H1 (cell line): Measurements from ENCODE around the gene NEURL4. TPM values are rescaled to one million over a fixed set of nuclear protein-coding genes. Genes with fewer than 3 reads are reported as not detected.

ENCODE experiments used
- CTCF ChIA-PET: fragments of 300-600 bp; sonication (Branson Sonifier 250); formaldehyde crosslinking; loops from one replicate; lab custom pipeline; 2021; ENCODE audit not compliant: partially characterized antibody; lab: Charles Lee
- POLR2A ChIA-PET: fragments of 300-600 bp; sonication (Branson Sonifier 250); formaldehyde crosslinking; loops from one replicate; lab custom pipeline; 2021; ENCODE audit warnings: inconsistent platforms; ENCODE audit not compliant: partially characterized antibody; lab: Charles Lee
- DNase-seq, 2 experiments: peaks; one replicate each; pipeline versions ENCODE4 v3.0.0 to v3.0.0-alpha.2; 2010 to 2022; ENCODE audit warnings: low spot score in 2 of 2, low read depth in 1 of 2, mixed read lengths in 1 of 2
- FAIRE-seq: peaks from 2 replicates; lab custom pipeline; 2011; peaks lifted over from hg19 to GRCh38; lab: Jason Lieb, UNC
- H2AFZ ChIP-seq: 2 replicates; pipeline ENCODE4 v1.8.1; 2012; ENCODE audit warnings: low read length, inconsistent platforms
- H2AK5ac ChIP-seq: 2 replicates; pipeline ENCODE4 v1.6.1; 2013; ENCODE audit warnings: low read depth, low read length
- H2BK120ac ChIP-seq: replicated peaks from 2 replicates; pipeline ENCODE3; 2013; ENCODE audit warnings: low read depth, low read length, inconsistent platforms
- H2BK12ac ChIP-seq: 2 replicates; pipeline ENCODE4 v1.6.1; 2013; ENCODE audit warnings: low read depth, low read length
- H2BK15ac ChIP-seq: 2 replicates; pipeline ENCODE4 v1.6.1; 2013; ENCODE audit warnings: low read length
- H2BK20ac ChIP-seq: 2 replicates; pipeline ENCODE4 v1.6.1; 2013; ENCODE audit warnings: low read length
- H2BK5ac ChIP-seq: 2 replicates; pipeline ENCODE4 v1.6.1; 2013; ENCODE audit warnings: low read depth, low read length
- H3K14ac ChIP-seq: 2 replicates; pipeline ENCODE4 v1.6.1; 2013; ENCODE audit warnings: inconsistent platforms; ENCODE audit not compliant: insufficient read length
- H3K18ac ChIP-seq: 2 replicates; pipeline ENCODE4 v1.6.1; 2013; ENCODE audit warnings: low read length; ENCODE audit errors: extremely low read depth
- H3K23ac ChIP-seq: 2 replicates; pipeline ENCODE4 v1.6.1; 2013; ENCODE audit warnings: inconsistent platforms; ENCODE audit not compliant: insufficient read length
- H3K23me2 ChIP-seq: 2 replicates; pipeline ENCODE4 v1.6.1; 2013; ENCODE audit warnings: low read depth, low read length
- H3K27ac ChIP-seq: 2 replicates; pipeline ENCODE4 v1.6.1; 2011; ENCODE audit warnings: low read depth, low read length, inconsistent platforms
- H3K27me3 ChIP-seq, 4 experiments: replicated peaks in 1 of 4; 1 replicate in 1 of 4; 2 replicates in 3 of 4; pipeline versions ENCODE4 v1.6.1 to v1.8.1; 2011 to 2013; ENCODE audit warnings: low read length in 3 of 4, mild to moderate bottlenecking in 3 of 4, inconsistent platforms in 2 of 4, mixed read lengths in 2 of 4, moderate library complexity in 1 of 4; ENCODE audit not compliant: control insufficient read depth in 3 of 4, insufficient read depth in 3 of 4; ENCODE audit errors: extremely low read depth in 1 of 4
- H3K36me3 ChIP-seq, 4 experiments: 2 replicates each; pipeline versions ENCODE4 v1.6.1 to v1.8.1; 2011 to 2013; ENCODE audit warnings: mild to moderate bottlenecking in 4 of 4, low read length in 3 of 4, moderate library complexity in 2 of 4, control low read depth in 1 of 4, inconsistent platforms in 1 of 4; ENCODE audit not compliant: insufficient read depth in 4 of 4, control insufficient read depth in 2 of 4
- H3K4ac ChIP-seq: replicated peaks from 2 replicates; pipeline ENCODE3; 2013; ENCODE audit warnings: low read length, low read depth, mixed read lengths, inconsistent platforms; ENCODE audit not compliant: insufficient read length
- H3K4me1 ChIP-seq, 4 experiments: replicated peaks in 1 of 4; 1 replicate in 1 of 4; 2 replicates in 3 of 4; pipeline versions ENCODE4 v1.6.1 to v1.8.1; 2011 to 2013; ENCODE audit warnings: low read length in 3 of 4, inconsistent platforms in 2 of 4, mixed read lengths in 1 of 4; ENCODE audit not compliant: insufficient read depth in 4 of 4, control insufficient read depth in 3 of 4
- H3K4me2 ChIP-seq, 2 experiments: 2 replicates each; pipeline versions ENCODE4 v1.6.1 to v1.8.1; 2011 to 2013; ENCODE audit warnings: low read depth in 2 of 2, low read length in 2 of 2, control low read depth in 1 of 2, inconsistent platforms in 1 of 2, mild to moderate bottlenecking in 1 of 2; ENCODE audit not compliant: insufficient read depth in 1 of 2
- H3K4me3 ChIP-seq, 4 experiments: fragments of 200-600, 300-600 bp in 1 of 4; sonication (generic), shearing (Covaris generic), sonication (Bioruptor Twin) in 1 of 4; 2 replicates each; pipeline versions ENCODE4 v1.5.1 to v1.8.1; 2011 to 2016; ENCODE audit warnings: low read length in 4 of 4, low read depth in 3 of 4, control low read depth in 2 of 4, inconsistent platforms in 2 of 4, mild to moderate bottlenecking in 2 of 4, mixed read lengths in 1 of 4, moderate library complexity in 1 of 4; ENCODE audit not compliant: insufficient read depth in 2 of 4; ENCODE audit errors: extremely low read depth in 1 of 4
- H3K56ac ChIP-seq: replicated peaks from 2 replicates; pipeline ENCODE3; 2013; ENCODE audit warnings: low read depth, mild to moderate bottlenecking, mixed read lengths, low read length, inconsistent platforms; ENCODE audit not compliant: insufficient read length
- H3K79me1 ChIP-seq: 2 replicates; pipeline ENCODE4 v1.6.1; 2013; ENCODE audit warnings: low read depth, low read length, control low read depth
- H3K79me2 ChIP-seq, 2 experiments: 2 replicates each; pipeline versions ENCODE4 v1.6.1 to v1.8.1; 2012 to 2013; ENCODE audit warnings: low read length in 2 of 2, mild to moderate bottlenecking in 2 of 2, inconsistent platforms in 1 of 2; ENCODE audit not compliant: insufficient read depth in 2 of 2, control insufficient read depth in 1 of 2
- H3K9ac ChIP-seq, 4 experiments: replicated peaks in 1 of 4; 1 replicate in 1 of 4; 2 replicates in 3 of 4; pipeline versions ENCODE4 v1.6.1 to v1.8.1; 2011 to 2013; ENCODE audit warnings: low read depth in 3 of 4, low read length in 3 of 4, control low read depth in 2 of 4, mild to moderate bottlenecking in 2 of 4, moderate library complexity in 2 of 4, inconsistent platforms in 1 of 4; ENCODE audit errors: extremely low read depth in 1 of 4
- H3K9me3 ChIP-seq, 2 experiments: 2 replicates each; pipeline versions ENCODE4 v1.6.1 to v1.8.1; 2012 to 2013; ENCODE audit warnings: mild to moderate bottlenecking in 2 of 2, moderate library complexity in 2 of 2, control low read depth in 1 of 2, inconsistent platforms in 1 of 2, low read depth in 1 of 2, low read length in 1 of 2, mixed read lengths in 1 of 2; ENCODE audit not compliant: insufficient read depth in 2 of 2
- H4K20me1 ChIP-seq, 2 experiments: replicated peaks in 1 of 2; 2 replicates each; pipeline versions ENCODE3 to v1.8.1; 2011 to 2013; ENCODE audit warnings: inconsistent platforms in 2 of 2, low read length in 2 of 2, mild to moderate bottlenecking in 1 of 2; ENCODE audit not compliant: insufficient read depth in 2 of 2, control insufficient read depth in 1 of 2
- H4K5ac ChIP-seq: 2 replicates; pipeline ENCODE4 v1.6.1; 2013; ENCODE audit warnings: low read length, low read depth, mixed read lengths, inconsistent platforms; ENCODE audit not compliant: insufficient read length
- H4K8ac ChIP-seq: 2 replicates; pipeline ENCODE4 v1.8.0; 2013; ENCODE audit warnings: mild to moderate bottlenecking, moderate library complexity, low read length, inconsistent platforms; ENCODE audit not compliant: insufficient read depth; ENCODE audit errors: extremely low read depth
- H4K91ac ChIP-seq: replicated peaks from 2 replicates; pipeline ENCODE3; 2013; ENCODE audit warnings: low read length, mixed read lengths, inconsistent platforms; ENCODE audit not compliant: insufficient read length
- BCL11A ChIP-seq, 2 experiments: IDR thresholded peaks; one replicate each; pipeline ENCODE4 v1.6.1; 2011; ENCODE audit warnings: low read depth in 2 of 2, low read length in 2 of 2, mild to moderate bottlenecking in 2 of 2
- HDAC6 ChIP-seq: IDR thresholded peaks from one replicate; pipeline ENCODE4 v1.7.1; 2012; ENCODE audit warnings: low read depth, mild to moderate bottlenecking, inconsistent platforms, low read length, moderate library complexity
- KDM5A ChIP-seq: fragments of 200-600 bp; IDR thresholded peaks from 2 replicates; pipeline ENCODE4 v1.7.1; 2012; ENCODE audit warnings: mild to moderate bottlenecking, low read length, inconsistent platforms, mixed read lengths
- PHF8 ChIP-seq: fragments of 200-600 bp; sonication (generic); conservative IDR thresholded peaks from 2 replicates; pipeline ENCODE4 v1.7.1; 2012; ENCODE audit warnings: low read depth, mild to moderate bottlenecking, inconsistent platforms, low read length, moderate library complexity
- SAP30 ChIP-seq: fragments of 300-600 bp; sonication (generic); IDR thresholded peaks from 2 replicates; pipeline ENCODE4 v1.7.1; 2012; ENCODE audit warnings: low read length, moderate library complexity, mild to moderate bottlenecking, inconsistent platforms; ENCODE audit not compliant: insufficient read depth, insufficient replicate concordance
- SIN3A ChIP-seq, 2 experiments: IDR thresholded peaks in 1 of 2; conservative IDR thresholded peaks in 1 of 2; 2 replicates each; pipeline ENCODE4 v1.6.1; 2011 to 2012; ENCODE audit warnings: low read length in 2 of 2, improper control_type of control experiment in 1 of 2, low read depth in 1 of 2, mild to moderate bottlenecking in 1 of 2
- SP1 ChIP-seq: IDR thresholded peaks from 2 replicates; pipeline ENCODE4 v1.6.1; 2011; ENCODE audit warnings: low read depth, low read length
- SRF ChIP-seq: IDR thresholded peaks from 2 replicates; pipeline ENCODE4 v1.6.1; 2011; ENCODE audit warnings: mild to moderate bottlenecking, low read depth, low read length, moderate library complexity
- SUZ12 ChIP-seq: fragments of 200-600 bp; sonication (generic); IDR thresholded peaks from 2 replicates; pipeline ENCODE4 v1.6.1; 2012; ENCODE audit warnings: mild to moderate bottlenecking, inconsistent platforms, low read length, moderate library complexity, mixed read lengths
- WGBS, 2 experiments: shearing (Covaris generic) in 1 of 2; methylation state at CpG; one replicate each; pipeline versions ENCODE4 v1.1.6 to v1.1.7; 2013 to 2015; ENCODE audit warnings: low lambda C conversion rate in 2 of 2, mixed read lengths in 2 of 2, inconsistent platforms in 1 of 2, low coverage in 1 of 2, missing lambda C conversion rate in 1 of 2; ENCODE audit not compliant: insufficient replicate concordance in 2 of 2, insufficient coverage in 1 of 2, insufficient read length in 1 of 2; ENCODE audit errors: extremely low coverage in 1 of 2, missing lambda C conversion rate in 1 of 2; 5-methylcytosine and 5-hydroxymethylcytosine counted together
- polyA plus RNA-seq, 7 experiments: library from polyadenylated mRNA; depleted of rRNA in 3 of 7; stranded (reverse) in 5 of 7; unstranded in 2 of 7; fragments of >200 nt in 5 of 7; fragments of 200-250 nt in 2 of 7; gene quantifications; 1 replicate in 5 of 7; 2 replicates in 1 of 7; 4 replicates in 1 of 7; pipeline versions ENCODE4 v1.2.1 to v1.2.3, GENCODE V29; 2011 to 2013; ENCODE audit warnings: missing spikeins in 2 of 7, mixed read lengths in 2 of 7
- total RNA-seq: library from RNA; stranded (reverse); fragmentation: NEBNext Ultra II Directional; extraction: Animal tissue kit (Norgen Biotek cat#: 25700); gene quantifications from 2 replicates; pipeline ENCODE4 v1.2.1, GENCODE V29; 2021
- TF ChIP-seq, protein P1 (sequence below): IDR thresholded peaks from 2 replicates; pipeline ENCODE4 v1.6.1; 2011; ENCODE audit warnings: low read depth, mild to moderate bottlenecking, low read length; ENCODE audit not compliant: insufficient read depth
- TF ChIP-seq, protein P2 (sequence below): IDR thresholded peaks from 2 replicates; pipeline ENCODE4 v1.6.1; 2012; ENCODE audit warnings: inconsistent platforms

Gene NEURL4
- total and polyA plus RNA-seq, 2 of the 8 experiments (the other 6 are each of a cell fraction or from before 2014, with no cell fraction given) = 29.6 to 46.8 TPM

DNA sequence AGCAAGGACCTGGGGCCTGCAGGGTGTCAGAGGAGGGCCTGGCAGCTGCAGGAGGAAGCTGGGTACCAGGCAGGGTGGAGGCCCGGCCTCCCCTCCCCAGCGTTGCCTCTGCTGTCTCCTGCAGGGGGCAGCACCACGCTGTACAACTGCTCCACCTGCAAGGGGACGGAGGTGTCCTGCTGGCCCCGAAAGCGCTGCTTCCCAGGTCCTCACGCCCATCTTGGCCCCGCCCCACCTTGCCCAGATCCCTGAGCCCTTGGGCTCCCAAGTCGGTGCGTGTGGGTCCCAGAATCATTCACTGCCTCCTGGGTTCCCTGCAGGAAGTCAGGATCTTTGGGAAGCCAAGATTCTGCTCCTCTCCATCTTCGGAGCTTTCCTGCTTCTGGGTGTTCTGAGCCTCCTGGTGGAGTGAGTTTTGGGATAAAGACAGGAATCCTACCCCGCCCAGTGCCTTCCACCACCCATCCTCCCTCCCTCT, 27.0 kb upstream of the NEURL4 start:
- no peak overlapping the region for H4K8ac ChIP-seq
- no peaks in the 10 kb centered on the region for H3K79me2 ChIP-seq
- H3K4me2 ChIP-seq = peak overlapping the region; percentile 3 to 64; a peak in 3 of 4 replicates
- no peaks in the 10 kb centered on the region for H3K9me3 ChIP-seq
- H3K79me1 ChIP-seq = no peaks in the 10 kb centered on the region
- no peak overlapping the region for H4K91ac ChIP-seq
- ChIA-PET CTCF (interaction anchor here (0.6 to 6.5 kb wide), 40 partner anchors 11 to 217 kb away, joined by 3 to 56 read pairs (median 5); partner anchors contain the start of genes ACAP1, CHRNB1, NEURL4 and PLSCR3), POLR2A (interaction anchor here (1.1 to 2.2 kb wide), 11 partner anchors 12 to 129 kb away, joined by 3 to 10 read pairs (median 4); partner anchors contain the start of genes ACAP1, FGF11, NEURL4 and POLR2A)
- H3K56ac ChIP-seq = no peak overlapping the region
- peak overlapping the region; percentile 96 for H2AFZ ChIP-seq
- 10% methylated on average over 11 of the region's 12 CpGs; no CpG with 5 or more reads in 1 of the 2 experiments for WGBS, 2 experiments
- H2BK5ac ChIP-seq = no peak overlapping the region
- H3K14ac ChIP-seq = no peak overlapping the region
- FAIRE-seq (peak; percentile 75), DNase-seq (peak; percentile 82 to 97)
- no peak overlapping the region for H2AK5ac ChIP-seq
- H2BK15ac ChIP-seq = peak overlapping the region; percentile 81; the same call in 1 of the 2 replicates
- H3K36me3 ChIP-seq = no peaks in the 10 kb centered on the region
- 0 out of 2 replicates have a peak overlapping the region, but pooled peaks have one; percentile 17 for H2BK12ac ChIP-seq
- no peak overlapping the region for H3K4ac ChIP-seq
- H2BK20ac ChIP-seq = no peak overlapping the region
- peaks cover 5% of the 10 kb centered on the region; the same call in 1 of the 2 replicates for H3K23me2 ChIP-seq
- no peaks in the 10 kb centered on the region for H4K20me1 ChIP-seq
- no peak overlapping the region for H3K27ac ChIP-seq
- no peak overlapping the region for H3K9ac ChIP-seq
- peak overlapping the region in 1 of 4 experiments; percentile 45; a peak in 2 of 8 replicates for H3K4me3 ChIP-seq
- peak overlapping the region; percentile 32; the same call in 1 of the 2 replicates for H3K18ac ChIP-seq
- no peak overlapping the region for H3K23ac ChIP-seq
- H4K5ac ChIP-seq = no peak overlapping the region
- no peak overlapping the region for H2BK120ac ChIP-seq
- no peaks in the 10 kb centered on the region for H3K27me3 ChIP-seq
- H3K4me1 ChIP-seq = peaks cover 0 to 8% (median 2%) of the 10 kb centered on the region in 4 experiments; a peak in 5 of 7 replicates
- no peak for TF ChIP-seq SRF
- peak; percentile 69 to 77; a peak in 2 of 4 replicates for TF ChIP-seq SIN3A (conservative IDR thresholded peaks at IDR 0.05 in 1 of 2, IDR thresholded peaks at IDR 0.05 in 1 of 2; ENCODE audit: low read depth in 1 of 2, low read length in 2 of 2)
- TF ChIP-seq SP1 = no peak
- TF ChIP-seq, protein P1, sequence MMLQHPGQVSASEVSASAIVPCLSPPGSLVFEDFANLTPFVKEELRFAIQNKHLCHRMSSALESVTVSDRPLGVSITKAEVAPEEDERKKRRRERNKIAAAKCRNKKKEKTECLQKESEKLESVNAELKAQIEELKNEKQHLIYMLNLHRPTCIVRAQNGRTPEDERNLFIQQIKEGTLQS = no peak
- no peak for TF ChIP-seq SUZ12
- TF ChIP-seq SAP30 = no peak
- no peak for TF ChIP-seq HDAC6
- TF ChIP-seq, protein P2, sequence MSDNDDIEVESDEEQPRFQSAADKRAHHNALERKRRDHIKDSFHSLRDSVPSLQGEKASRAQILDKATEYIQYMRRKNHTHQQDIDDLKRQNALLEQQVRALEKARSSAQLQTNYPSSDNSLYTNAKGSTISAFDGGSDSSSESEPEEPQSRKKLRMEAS = peak; percentile 79; the same call in 1 of the 2 replicates
- no peak for TF ChIP-seq PHF8
- no peak for TF ChIP-seq BCL11A (IDR thresholded peaks at IDR 0.05; ENCODE audit: low read depth in 2 of 2, low read length in 2 of 2)
- TF ChIP-seq KDM5A = no peak
